GM12891 (cell line): ENCODE measurements around the gene ABCA1.

ENCODE experiments used
- DNase-seq: peaks from one replicate; pipeline ENCODE4 v3.0.0; 2011; ENCODE audit warnings: low spot score; ENCODE audit not compliant: insufficient read length
- FAIRE-seq: peaks from 2 replicates; lab custom pipeline; 2011; peaks lifted over from hg19 to GRCh38; lab: Jason Lieb, UNC
- PAX5 ChIP-seq: IDR thresholded peaks from 2 replicates; pipeline ENCODE4 v1.6.1; 2011; ENCODE audit warnings: low read length, moderate library complexity, mild to moderate bottlenecking; ENCODE audit not compliant: insufficient read depth, severe bottlenecking
- POLR2A ChIP-seq: IDR thresholded peaks from 2 replicates; pipeline ENCODE4 v1.6.1; 2011; ENCODE audit warnings: low read depth, low read length, control low read depth
- POLR2AphosphoS5 ChIP-seq: IDR thresholded peaks from 2 replicates; pipeline ENCODE4 v1.6.1; 2011; ENCODE audit warnings: low read depth, low read length, control low read depth
- POU2F2 ChIP-seq: IDR thresholded peaks from 2 replicates; pipeline ENCODE4 v1.6.1; 2011; ENCODE audit warnings: low read depth, mild to moderate bottlenecking, control low read depth, low read length, moderate library complexity
- SPI1 ChIP-seq: IDR thresholded peaks from 2 replicates; pipeline ENCODE4 v1.6.1; 2011; ENCODE audit warnings: low read depth, low read length, control low read depth
- TAF1 ChIP-seq: IDR thresholded peaks from 2 replicates; pipeline ENCODE4 v1.6.1; 2011; ENCODE audit warnings: low read depth, low read length, control low read depth

ABCA1 gene

GRCh38 chr9:104895572-104895971 lies 32.4 kb downstream of the ABCA1 start:
- DNase-seq (no peak), FAIRE-seq (no peak)
- no peak for TF ChIP-seq POLR2AphosphoS5
- no peak for TF ChIP-seq PAX5
- TF ChIP-seq TAF1: no peak
- no peak for TF ChIP-seq POU2F2
- TF ChIP-seq POLR2A: no peak
- no peak for TF ChIP-seq SPI1

GRCh38 chr9:104892701-104893100 lies 35.3 kb downstream of the ABCA1 start:
- no peak for DNase-seq
- no peak for FAIRE-seq
- TF ChIP-seq PAX5 (no peak), SPI1 (no peak), POU2F2 (no peak), TAF1 (no peak), POLR2AphosphoS5 (no peak), POLR2A (no peak)

- FAIRE-seq: no peak
- TF ChIP-seq TAF1 (no peak), PAX5 (no peak), POU2F2 (no peak), POLR2A (no peak), SPI1 (no peak), POLR2AphosphoS5 (no peak)
- DNase-seq: no peak
Observed at GRCh38 chr9:104890433-104890770, 37.6 kb downstream of the ABCA1 start.

- FAIRE-seq: no peak
- no peak for DNase-seq
- TF ChIP-seq POLR2A: no peak
- TF ChIP-seq POLR2AphosphoS5: no peak
- TF ChIP-seq TAF1: no peak
- TF ChIP-seq POU2F2: no peak
- no peak for TF ChIP-seq PAX5
- no peak for TF ChIP-seq SPI1
Observed at GRCh38 chr9:104885818-104886709, 41.9 kb downstream of the ABCA1 start.

GRCh38 chr9:104883169-104883568 lies 44.8 kb downstream of the ABCA1 start:
- DNase-seq: no peak
- FAIRE-seq: no peak
- TF ChIP-seq POLR2AphosphoS5 (no peak), SPI1 (no peak), POLR2A (no peak)

GRCh38 chr9:104882566-104882965 lies 45.4 kb downstream of the ABCA1 start:
- FAIRE-seq (no peak), DNase-seq (no peak)
- TF ChIP-seq POLR2A: no peak
- no peak for TF ChIP-seq POLR2AphosphoS5
- no peak for TF ChIP-seq POU2F2
- no peak for TF ChIP-seq TAF1
- no peak for TF ChIP-seq PAX5
- no peak for TF ChIP-seq SPI1

GRCh38 chr9:104882086-104882485 lies 45.9 kb downstream of the ABCA1 start:
- DNase-seq (no peak), FAIRE-seq (no peak)

GRCh38 chr9:104879555-104880309 lies 48.2 kb downstream of the ABCA1 start:
- no peak for FAIRE-seq
- TF ChIP-seq SPI1 (no peak), PAX5 (no peak)

More at GRCh38 chr9:104882086-104882485, 45.9 kb downstream of the ABCA1 start:
- TF ChIP-seq PAX5 (no peak), POLR2A (no peak), SPI1 (no peak), POLR2AphosphoS5 (no peak), POU2F2 (no peak), TAF1 (no peak)

GRCh38 chr9:104876587-104876986 lies 51.4 kb downstream of the ABCA1 start:
- DNase-seq (no peak), FAIRE-seq (no peak)
- TF ChIP-seq TAF1 (no peak), PAX5 (no peak), POLR2AphosphoS5 (no peak), SPI1 (no peak), POLR2A (no peak), POU2F2 (no peak)

More at GRCh38 chr9:104879555-104880309, 48.2 kb downstream of the ABCA1 start:
- DNase-seq: no peak
